H1 (cell line): ENCODE data around the gene CORT. TPM values are rescaled to one million over a fixed set of nuclear protein-coding genes. Genes with fewer than 3 reads are reported as not detected.

Source experiments
- CTCF ChIA-PET: fragments of 300-600 bp; sonication (Branson Sonifier 250); formaldehyde crosslinking; loops from one replicate; lab custom pipeline; 2021; ENCODE audit not compliant: partially characterized antibody; lab: Charles Lee
- POLR2A ChIA-PET: fragments of 300-600 bp; sonication (Branson Sonifier 250); formaldehyde crosslinking; loops from one replicate; lab custom pipeline; 2021; ENCODE audit warnings: inconsistent platforms; ENCODE audit not compliant: partially characterized antibody; lab: Charles Lee
- DNase-seq, 2 experiments: peaks; one replicate each; pipeline versions ENCODE4 v3.0.0 to v3.0.0-alpha.2; 2010 to 2022; ENCODE audit warnings: low spot score in 2 of 2, low read depth in 1 of 2, mixed read lengths in 1 of 2
- FAIRE-seq: peaks from 2 replicates; lab custom pipeline; 2011; peaks lifted over from hg19 to GRCh38; lab: Jason Lieb, UNC
- H2AFZ ChIP-seq: 2 replicates; pipeline ENCODE4 v1.8.1; 2012; ENCODE audit warnings: low read length, inconsistent platforms
- H2AK5ac ChIP-seq: 2 replicates; pipeline ENCODE4 v1.6.1; 2013; ENCODE audit warnings: low read depth, low read length
- H2BK120ac ChIP-seq: replicated peaks from 2 replicates; pipeline ENCODE3; 2013; ENCODE audit warnings: low read depth, low read length, inconsistent platforms
- H2BK12ac ChIP-seq: 2 replicates; pipeline ENCODE4 v1.6.1; 2013; ENCODE audit warnings: low read depth, low read length
- H2BK15ac ChIP-seq: 2 replicates; pipeline ENCODE4 v1.6.1; 2013; ENCODE audit warnings: low read length
- H2BK20ac ChIP-seq: 2 replicates; pipeline ENCODE4 v1.6.1; 2013; ENCODE audit warnings: low read length
- H2BK5ac ChIP-seq: 2 replicates; pipeline ENCODE4 v1.6.1; 2013; ENCODE audit warnings: low read depth, low read length
- H3K14ac ChIP-seq: 2 replicates; pipeline ENCODE4 v1.6.1; 2013; ENCODE audit warnings: inconsistent platforms; ENCODE audit not compliant: insufficient read length
- H3K18ac ChIP-seq: 2 replicates; pipeline ENCODE4 v1.6.1; 2013; ENCODE audit warnings: low read length; ENCODE audit errors: extremely low read depth
- H3K23ac ChIP-seq: 2 replicates; pipeline ENCODE4 v1.6.1; 2013; ENCODE audit warnings: inconsistent platforms; ENCODE audit not compliant: insufficient read length
- H3K23me2 ChIP-seq: 2 replicates; pipeline ENCODE4 v1.6.1; 2013; ENCODE audit warnings: low read depth, low read length
- H3K27ac ChIP-seq: 2 replicates; pipeline ENCODE4 v1.6.1; 2011; ENCODE audit warnings: low read depth, low read length, inconsistent platforms
- H3K27me3 ChIP-seq, 4 experiments: replicated peaks in 1 of 4; 1 replicate in 1 of 4; 2 replicates in 3 of 4; pipeline versions ENCODE4 v1.6.1 to v1.8.1; 2011 to 2013; ENCODE audit warnings: low read length in 3 of 4, mild to moderate bottlenecking in 3 of 4, inconsistent platforms in 2 of 4, mixed read lengths in 2 of 4, moderate library complexity in 1 of 4; ENCODE audit not compliant: control insufficient read depth in 3 of 4, insufficient read depth in 3 of 4; ENCODE audit errors: extremely low read depth in 1 of 4
- H3K36me3 ChIP-seq, 4 experiments: 2 replicates each; pipeline versions ENCODE4 v1.6.1 to v1.8.1; 2011 to 2013; ENCODE audit warnings: mild to moderate bottlenecking in 4 of 4, low read length in 3 of 4, moderate library complexity in 2 of 4, control low read depth in 1 of 4, inconsistent platforms in 1 of 4; ENCODE audit not compliant: insufficient read depth in 4 of 4, control insufficient read depth in 2 of 4
- H3K4ac ChIP-seq: replicated peaks from 2 replicates; pipeline ENCODE3; 2013; ENCODE audit warnings: low read length, low read depth, mixed read lengths, inconsistent platforms; ENCODE audit not compliant: insufficient read length
- H3K4me1 ChIP-seq, 4 experiments: replicated peaks in 1 of 4; 1 replicate in 1 of 4; 2 replicates in 3 of 4; pipeline versions ENCODE4 v1.6.1 to v1.8.1; 2011 to 2013; ENCODE audit warnings: low read length in 3 of 4, inconsistent platforms in 2 of 4, mixed read lengths in 1 of 4; ENCODE audit not compliant: insufficient read depth in 4 of 4, control insufficient read depth in 3 of 4
- H3K4me2 ChIP-seq, 2 experiments: 2 replicates each; pipeline versions ENCODE4 v1.6.1 to v1.8.1; 2011 to 2013; ENCODE audit warnings: low read depth in 2 of 2, low read length in 2 of 2, control low read depth in 1 of 2, inconsistent platforms in 1 of 2, mild to moderate bottlenecking in 1 of 2; ENCODE audit not compliant: insufficient read depth in 1 of 2
- H3K4me3 ChIP-seq, 4 experiments: fragments of 200-600, 300-600 bp in 1 of 4; sonication (generic), shearing (Covaris generic), sonication (Bioruptor Twin) in 1 of 4; 2 replicates each; pipeline versions ENCODE4 v1.5.1 to v1.8.1; 2011 to 2016; ENCODE audit warnings: low read length in 4 of 4, low read depth in 3 of 4, control low read depth in 2 of 4, inconsistent platforms in 2 of 4, mild to moderate bottlenecking in 2 of 4, mixed read lengths in 1 of 4, moderate library complexity in 1 of 4; ENCODE audit not compliant: insufficient read depth in 2 of 4; ENCODE audit errors: extremely low read depth in 1 of 4
- H3K56ac ChIP-seq: replicated peaks from 2 replicates; pipeline ENCODE3; 2013; ENCODE audit warnings: low read depth, mild to moderate bottlenecking, mixed read lengths, low read length, inconsistent platforms; ENCODE audit not compliant: insufficient read length
- H3K79me1 ChIP-seq: 2 replicates; pipeline ENCODE4 v1.6.1; 2013; ENCODE audit warnings: low read depth, low read length, control low read depth
- H3K79me2 ChIP-seq, 2 experiments: 2 replicates each; pipeline versions ENCODE4 v1.6.1 to v1.8.1; 2012 to 2013; ENCODE audit warnings: low read length in 2 of 2, mild to moderate bottlenecking in 2 of 2, inconsistent platforms in 1 of 2; ENCODE audit not compliant: insufficient read depth in 2 of 2, control insufficient read depth in 1 of 2
- H3K9ac ChIP-seq, 4 experiments: replicated peaks in 1 of 4; 1 replicate in 1 of 4; 2 replicates in 3 of 4; pipeline versions ENCODE4 v1.6.1 to v1.8.1; 2011 to 2013; ENCODE audit warnings: low read depth in 3 of 4, low read length in 3 of 4, control low read depth in 2 of 4, mild to moderate bottlenecking in 2 of 4, moderate library complexity in 2 of 4, inconsistent platforms in 1 of 4; ENCODE audit errors: extremely low read depth in 1 of 4
- H3K9me3 ChIP-seq, 2 experiments: 2 replicates each; pipeline versions ENCODE4 v1.6.1 to v1.8.1; 2012 to 2013; ENCODE audit warnings: mild to moderate bottlenecking in 2 of 2, moderate library complexity in 2 of 2, control low read depth in 1 of 2, inconsistent platforms in 1 of 2, low read depth in 1 of 2, low read length in 1 of 2, mixed read lengths in 1 of 2; ENCODE audit not compliant: insufficient read depth in 2 of 2
- H4K20me1 ChIP-seq, 2 experiments: replicated peaks in 1 of 2; 2 replicates each; pipeline versions ENCODE3 to v1.8.1; 2011 to 2013; ENCODE audit warnings: inconsistent platforms in 2 of 2, low read length in 2 of 2, mild to moderate bottlenecking in 1 of 2; ENCODE audit not compliant: insufficient read depth in 2 of 2, control insufficient read depth in 1 of 2
- H4K5ac ChIP-seq: 2 replicates; pipeline ENCODE4 v1.6.1; 2013; ENCODE audit warnings: low read length, low read depth, mixed read lengths, inconsistent platforms; ENCODE audit not compliant: insufficient read length
- H4K8ac ChIP-seq: 2 replicates; pipeline ENCODE4 v1.8.0; 2013; ENCODE audit warnings: mild to moderate bottlenecking, moderate library complexity, low read length, inconsistent platforms; ENCODE audit not compliant: insufficient read depth; ENCODE audit errors: extremely low read depth
- H4K91ac ChIP-seq: replicated peaks from 2 replicates; pipeline ENCODE3; 2013; ENCODE audit warnings: low read length, mixed read lengths, inconsistent platforms; ENCODE audit not compliant: insufficient read length
- BACH1 ChIP-seq: IDR thresholded peaks from 2 replicates; pipeline ENCODE4 v1.6.1; 2012; ENCODE audit warnings: low read length, improper control_type of control experiment
- CBX8 ChIP-seq: fragments of 300-800, 300-1000 bp; sonication (generic); IDR thresholded peaks from 2 replicates; pipeline ENCODE4 v1.7.1; 2016; ENCODE audit warnings: low read depth, low read length, borderline replicate concordance
- CTBP2 ChIP-seq: IDR thresholded peaks from 2 replicates; pipeline ENCODE4 v1.7.0; 2011; ENCODE audit warnings: borderline replicate concordance, mild to moderate bottlenecking, moderate library complexity, mixed read lengths, low read length; ENCODE audit not compliant: insufficient read depth, insufficient read length
- CTCF ChIP-seq, 3 experiments: IDR thresholded peaks; 1 replicate in 2 of 3; 2 replicates in 1 of 3; pipeline versions ENCODE4 v1.5.1 to v1.6.1; 2011; ENCODE audit warnings: low read length in 3 of 3, mild to moderate bottlenecking in 3 of 3, inconsistent platforms in 2 of 3, low read depth in 1 of 3, moderate library complexity in 1 of 3; ENCODE audit not compliant: insufficient read depth in 1 of 3; ENCODE audit errors: control extremely low read depth in 1 of 3
- MAFK ChIP-seq: IDR thresholded peaks from 2 replicates; pipeline ENCODE4 v1.6.1; 2012; ENCODE audit warnings: low read depth, mild to moderate bottlenecking, improper control_type of control experiment, low read length
- MAX ChIP-seq: IDR thresholded peaks from 2 replicates; pipeline ENCODE4 v1.6.1; 2012; ENCODE audit warnings: inconsistent platforms
- POLR2A ChIP-seq, 2 experiments: IDR thresholded peaks; 1 replicate in 1 of 2; 2 replicates in 1 of 2; pipeline ENCODE4 v1.6.1; 2011; ENCODE audit warnings: low read depth in 2 of 2, low read length in 2 of 2, mild to moderate bottlenecking in 2 of 2; ENCODE audit errors: control extremely low read depth in 1 of 2
- RBBP5 ChIP-seq: IDR thresholded peaks from 2 replicates; pipeline ENCODE4 v1.7.1; 2012; ENCODE audit warnings: low read depth, mild to moderate bottlenecking, inconsistent platforms, low read length, moderate library complexity, borderline replicate concordance
- SAP30 ChIP-seq: fragments of 300-600 bp; sonication (generic); IDR thresholded peaks from 2 replicates; pipeline ENCODE4 v1.7.1; 2012; ENCODE audit warnings: low read length, moderate library complexity, mild to moderate bottlenecking, inconsistent platforms; ENCODE audit not compliant: insufficient read depth, insufficient replicate concordance
- TBP ChIP-seq: IDR thresholded peaks from 2 replicates; pipeline ENCODE4 v1.6.1; 2011; ENCODE audit warnings: low read depth, low read length, improper control_type of control experiment
- WGBS, 2 experiments: shearing (Covaris generic) in 1 of 2; methylation state at CpG; one replicate each; pipeline versions ENCODE4 v1.1.6 to v1.1.7; 2013 to 2015; ENCODE audit warnings: low lambda C conversion rate in 2 of 2, mixed read lengths in 2 of 2, inconsistent platforms in 1 of 2, low coverage in 1 of 2, missing lambda C conversion rate in 1 of 2; ENCODE audit not compliant: insufficient replicate concordance in 2 of 2, insufficient coverage in 1 of 2, insufficient read length in 1 of 2; ENCODE audit errors: extremely low coverage in 1 of 2, missing lambda C conversion rate in 1 of 2; 5-methylcytosine and 5-hydroxymethylcytosine counted together
- polyA plus RNA-seq, 7 experiments: library from polyadenylated mRNA; depleted of rRNA in 3 of 7; stranded (reverse) in 5 of 7; unstranded in 2 of 7; fragments of >200 nt in 5 of 7; fragments of 200-250 nt in 2 of 7; gene quantifications; 1 replicate in 5 of 7; 2 replicates in 1 of 7; 4 replicates in 1 of 7; pipeline versions ENCODE4 v1.2.1 to v1.2.3, GENCODE V29; 2011 to 2013; ENCODE audit warnings: missing spikeins in 2 of 7, mixed read lengths in 2 of 7
- total RNA-seq: library from RNA; stranded (reverse); fragmentation: NEBNext Ultra II Directional; extraction: Animal tissue kit (Norgen Biotek cat#: 25700); gene quantifications from 2 replicates; pipeline ENCODE4 v1.2.1, GENCODE V29; 2021
- TF ChIP-seq, protein P1 (sequence below): IDR thresholded peaks from 2 replicates; pipeline ENCODE4 v1.6.1; 2012; ENCODE audit warnings: inconsistent platforms

Gene CORT
- total and polyA plus RNA-seq, 2 of the 8 experiments (the other 6 are each of a cell fraction or from before 2014, with no cell fraction given): 0.15 to 0.30 TPM

- H3K14ac ChIP-seq: no peak overlapping the region
- ChIA-PET POLR2A (no interaction called here), CTCF (interaction anchor here (0.6 to 2.3 kb wide), 2 partner anchors 11 to 212 kb away, joined by 4 to 7 read pairs; partner anchors contain the start of gene CENPS)
- H4K8ac ChIP-seq: no peak overlapping the region
- H2BK12ac ChIP-seq: no peak overlapping the region
- H2AFZ ChIP-seq: no peak overlapping the region
- no peaks in the 10 kb centered on the region for H3K23me2 ChIP-seq
- DNase-seq (no peak), FAIRE-seq (no peak)
- no peak overlapping the region for H2AK5ac ChIP-seq
- no peak overlapping the region for H4K91ac ChIP-seq
- no peak overlapping the region for H3K4ac ChIP-seq
- no peak overlapping the region for H2BK20ac ChIP-seq
- H3K9me3 ChIP-seq: no peaks in the 10 kb centered on the region
- no peaks in the 10 kb centered on the region for H3K27me3 ChIP-seq
- peaks cover 3 to 5% of the 10 kb centered on the region in 2 experiments for H4K20me1 ChIP-seq
- no peak overlapping the region for H2BK120ac ChIP-seq
- H3K4me3 ChIP-seq: no peak overlapping the region
- no peaks in the 10 kb centered on the region for H3K79me1 ChIP-seq
- H3K23ac ChIP-seq: no peak overlapping the region
- H3K18ac ChIP-seq: no peak overlapping the region
- H3K9ac ChIP-seq: no peak overlapping the region
- H2BK5ac ChIP-seq: no peak overlapping the region
- no peaks in the 10 kb centered on the region for H3K4me1 ChIP-seq
- H3K27ac ChIP-seq: no peak overlapping the region
- H2BK15ac ChIP-seq: no peak overlapping the region
- H4K5ac ChIP-seq: no peak overlapping the region
- H3K79me2 ChIP-seq: no peaks in the 10 kb centered on the region
- H3K56ac ChIP-seq: no peak overlapping the region
- 97% methylated on average over 15 of the region's 15 CpGs; no CpG with 5 or more reads in 1 of the 2 experiments for WGBS, 2 experiments
- H3K36me3 ChIP-seq: peaks cover 29 to 69% (median 50%) of the 10 kb centered on the region in 4 experiments
- H3K4me2 ChIP-seq: no peak overlapping the region
- no peak for TF ChIP-seq BACH1
- TF ChIP-seq, protein P1, sequence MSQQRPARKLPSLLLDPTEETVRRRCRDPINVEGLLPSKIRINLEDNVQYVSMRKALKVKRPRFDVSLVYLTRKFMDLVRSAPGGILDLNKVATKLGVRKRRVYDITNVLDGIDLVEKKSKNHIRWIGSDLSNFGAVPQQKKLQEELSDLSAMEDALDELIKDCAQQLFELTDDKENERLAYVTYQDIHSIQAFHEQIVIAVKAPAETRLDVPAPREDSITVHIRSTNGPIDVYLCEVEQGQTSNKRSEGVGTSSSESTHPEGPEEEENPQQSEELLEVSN: no peak
- TF ChIP-seq RBBP5: no peak
- no peak for TF ChIP-seq POLR2A (IDR thresholded peaks at IDR 0.05; ENCODE audit: control extremely low read depth in 1 of 2, low read depth in 2 of 2, low read length in 2 of 2)
- TF ChIP-seq MAFK: no peak
- no peak for TF ChIP-seq MAX
- TF ChIP-seq TBP: no peak
- no peak for TF ChIP-seq CTBP2
- TF ChIP-seq SAP30: no peak
- no peak for TF ChIP-seq CBX8
- TF ChIP-seq CTCF (IDR thresholded peaks at IDR 0.05; ENCODE audit: control extremely low read depth in 1 of 3, insufficient read depth in 1 of 3, low read depth in 1 of 3, low read length in 3 of 3): no peak
These were observed 30.5 kb upstream of the CORT start for GRCh38 chr1:10419351-10419750.
